SU-DHL-6 (cell line): ENCODE data around the gene ARPC1A.
"Not testable (repeated sequence)": the region's sequence is repeated elsewhere in the genome, so short reads cannot be mapped to it uniquely, and the experiment has no call there.

Source experiments
- CTCF ChIP-seq: fragments of 200-600 bp; sonication (generic); IDR thresholded peaks from one replicate; pipeline ENCODE4 v1.5.1; 2017; ENCODE audit warnings: antibody characterized with exemption, mild to moderate bottlenecking, low read length, moderate library complexity; ENCODE audit not compliant: insufficient read depth, poor library complexity, severe bottlenecking
- EZH2phosphoT487 ChIP-seq: fragments of 200-600 bp; sonication (generic), shearing (Covaris generic); conservative IDR thresholded peaks from 2 replicates; pipeline ENCODE4 v1.6.1; 2018; ENCODE audit warnings: mild to moderate bottlenecking, antibody characterized with exemption, low read length, moderate library complexity, mixed read lengths

- TF ChIP-seq CTCF, EZH2phosphoT487: not testable (repeated sequence)
Observed at GRCh38 chr7:99284165-99284564, 41.5 kb upstream of the ARPC1A start.
